G401 (cell line): ENCODE data around the gene EXOG. TPM values are rescaled to one million over a fixed set of nuclear protein-coding genes. Genes with fewer than 3 reads are reported as not detected.

Experiments used
- DNase-seq: peaks from one replicate; pipeline ENCODE4 v3.0.0-alpha.2; 2015; ENCODE audit warnings: low spot score
- in situ Hi-C: cut with HindIII; loops from 2 replicates; pipeline ENCODE4 v1.10.0; 2016; ENCODE audit warnings: low sequenced_read_pairs, mixed read lengths
- total RNA-seq: library from RNA; depleted of rRNA; stranded (reverse); fragments of >200 nt; shearing (Covaris generic); gene quantifications from 2 replicates; pipeline ENCODE4 v1.2.3, GENCODE V29; 2014

EXOG gene
- total RNA-seq, 1 experiment from 2014 or later: 16.6 TPM

DNA sequence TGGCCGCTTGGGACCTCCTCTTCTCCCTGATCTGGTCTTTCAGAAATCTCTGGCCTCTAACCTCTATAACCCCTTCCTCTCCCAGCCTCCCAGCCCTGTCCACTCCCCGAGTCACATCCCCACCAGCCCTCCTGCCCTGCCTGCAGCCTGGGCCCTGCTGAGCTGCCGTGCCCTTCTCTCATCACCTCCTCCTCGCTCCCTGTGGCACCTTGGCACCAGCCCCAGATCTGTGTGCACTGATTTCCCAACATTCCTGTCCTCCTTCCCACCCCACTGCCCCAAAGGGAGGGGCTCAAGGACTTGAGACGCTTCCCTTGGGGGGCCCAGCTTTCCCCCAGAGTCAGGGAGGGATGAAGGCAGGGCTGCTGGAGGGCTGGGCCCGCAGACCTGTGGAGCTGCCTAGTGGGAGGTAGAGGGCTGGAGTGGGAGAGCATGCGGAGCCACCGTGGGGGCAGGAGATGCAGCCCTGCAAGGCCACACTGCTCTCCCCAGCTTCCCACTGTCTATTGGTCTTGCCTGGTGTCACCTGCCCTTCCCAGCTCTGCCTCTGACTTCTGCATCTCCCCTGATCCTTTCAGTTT lies 42.7 kb downstream of the EXOG start:
- in situ Hi-C loops: no loop called here
- DNase-seq: peak; percentile 12

DNA sequence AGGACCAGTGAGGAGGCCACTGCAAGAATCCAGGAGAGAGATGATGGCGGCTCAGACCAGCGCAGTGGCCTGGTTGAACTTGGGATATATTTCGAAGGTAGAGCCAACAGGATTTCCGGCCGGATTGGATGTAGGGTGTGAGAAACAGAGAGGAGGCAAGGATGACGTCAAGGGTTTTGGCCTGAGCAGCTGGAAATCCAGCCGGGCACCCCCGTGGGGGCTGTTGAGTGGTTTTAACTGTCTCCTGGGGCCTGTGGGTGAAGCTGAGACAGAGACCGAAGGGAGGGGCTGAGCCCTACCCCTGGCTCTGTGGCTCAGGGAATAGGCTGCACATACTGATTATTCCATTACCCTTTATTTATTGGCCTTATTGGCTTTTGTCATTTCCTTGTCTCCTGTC lies 45.7 kb downstream of the EXOG start:
- in situ Hi-C loops: no loop called here
- no peak for DNase-seq

DNA sequence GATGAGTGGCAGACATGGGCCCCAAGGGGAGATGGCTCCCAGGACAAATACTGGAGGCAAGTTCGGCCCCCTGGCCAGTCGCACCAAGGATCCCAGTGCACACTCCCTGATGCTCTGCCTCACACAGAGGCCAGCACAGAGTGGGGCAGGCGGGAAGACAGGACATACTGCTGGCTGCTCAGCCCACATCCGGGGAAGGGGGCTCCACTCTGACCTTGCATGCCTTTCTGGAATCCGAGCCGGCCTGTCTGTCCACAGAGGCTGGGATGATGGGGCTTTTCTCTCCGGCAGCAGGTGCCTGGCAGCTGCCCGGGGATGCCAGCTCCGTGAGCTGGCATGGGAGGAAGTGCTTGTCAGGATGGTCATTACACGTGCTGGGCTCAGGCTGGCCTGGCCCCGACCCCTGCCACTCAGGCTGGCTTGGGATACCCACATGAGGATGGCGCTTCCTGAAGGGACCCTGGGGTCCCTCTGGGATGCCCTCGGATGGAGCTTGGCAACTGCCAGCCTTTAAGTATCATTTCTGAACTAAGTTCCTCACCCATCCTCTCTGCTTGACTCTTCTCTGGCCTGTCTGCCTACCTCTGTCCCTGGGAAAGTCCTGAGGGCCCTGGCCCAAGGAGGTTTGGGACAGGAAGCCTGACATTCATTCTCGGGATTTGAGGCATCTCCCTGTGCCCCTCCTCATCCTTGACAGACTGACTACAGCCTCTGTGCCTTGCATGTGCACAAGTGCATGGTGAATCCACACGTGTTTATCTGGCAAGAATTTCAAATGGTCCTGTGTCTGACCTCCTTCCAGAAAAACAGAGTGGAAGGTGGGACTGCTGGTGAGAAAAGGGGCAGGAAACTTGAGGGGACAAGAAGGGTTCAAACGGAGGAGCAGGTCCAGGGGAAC lies 46.5 kb downstream of the EXOG start:
- in situ Hi-C loops: no loop called here
- DNase-seq: no peak

DNA sequence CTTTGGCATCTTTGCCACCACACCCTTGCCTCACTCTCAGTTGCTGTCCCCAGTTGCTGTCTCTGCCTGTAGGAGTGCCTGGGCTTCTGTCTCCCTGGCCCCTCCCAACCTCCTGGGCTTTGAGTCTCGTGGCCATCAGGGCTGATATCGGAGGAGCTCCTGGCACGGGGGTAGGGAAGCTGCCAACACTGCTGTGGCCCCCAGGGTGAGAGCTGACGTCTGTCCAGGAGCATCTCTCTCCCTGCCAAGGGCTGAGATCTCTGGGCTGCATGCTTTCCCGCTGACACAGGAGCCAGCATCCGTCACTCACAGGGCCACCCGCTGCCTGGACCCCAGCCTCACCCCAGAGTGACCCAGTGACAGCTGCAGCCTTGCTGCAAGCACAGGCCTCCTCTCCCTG lies 47.4 kb downstream of the EXOG start:
- in situ Hi-C loops: no loop called here

DNA sequence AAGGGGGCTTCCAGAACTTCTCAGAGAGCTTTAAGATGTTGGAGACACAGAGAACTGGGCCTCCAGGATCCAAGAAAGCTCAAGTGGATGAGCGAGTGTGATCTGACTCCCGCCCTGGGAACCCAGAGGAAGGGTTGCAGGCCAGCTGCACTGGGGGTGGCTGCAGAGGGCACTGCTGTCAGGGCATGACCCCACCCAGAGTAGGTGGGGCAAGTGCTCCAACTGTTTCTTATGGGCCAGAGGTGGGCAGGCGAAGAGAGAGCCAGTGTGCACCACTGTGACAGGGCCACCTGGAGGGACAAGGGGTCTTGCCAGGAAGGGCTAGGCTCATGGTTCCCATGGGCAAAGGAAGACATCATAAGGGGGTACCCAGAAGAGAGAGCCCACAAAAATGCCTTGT lies 48.8 kb downstream of the EXOG start:
- no peak for DNase-seq
- in situ Hi-C loops: no loop called here

More for the DNA sequence above, 47.4 kb downstream of the EXOG start:
- DNase-seq: no peak

DNA sequence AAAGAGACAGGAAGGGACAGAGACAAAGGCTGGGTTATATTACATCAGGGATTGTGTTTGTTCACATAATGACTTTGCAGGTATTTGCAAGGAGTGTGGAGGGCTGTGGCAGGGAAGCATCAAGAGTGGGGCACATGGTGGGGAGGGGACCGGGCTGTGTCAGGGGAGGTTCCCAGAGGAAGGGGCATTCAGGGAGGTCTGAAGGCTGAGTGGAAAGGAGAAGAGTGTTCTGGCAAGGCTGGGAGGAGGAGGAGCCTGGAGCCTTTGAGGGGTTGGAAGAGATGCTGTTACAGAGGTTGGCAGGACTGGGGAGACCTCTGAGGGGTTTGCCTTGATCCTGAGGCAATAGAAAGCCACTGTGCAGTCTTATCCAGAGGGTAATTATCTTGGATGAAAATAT lies 49.4 kb downstream of the EXOG start:
- in situ Hi-C loops: no loop called here
- no peak for DNase-seq

DNA sequence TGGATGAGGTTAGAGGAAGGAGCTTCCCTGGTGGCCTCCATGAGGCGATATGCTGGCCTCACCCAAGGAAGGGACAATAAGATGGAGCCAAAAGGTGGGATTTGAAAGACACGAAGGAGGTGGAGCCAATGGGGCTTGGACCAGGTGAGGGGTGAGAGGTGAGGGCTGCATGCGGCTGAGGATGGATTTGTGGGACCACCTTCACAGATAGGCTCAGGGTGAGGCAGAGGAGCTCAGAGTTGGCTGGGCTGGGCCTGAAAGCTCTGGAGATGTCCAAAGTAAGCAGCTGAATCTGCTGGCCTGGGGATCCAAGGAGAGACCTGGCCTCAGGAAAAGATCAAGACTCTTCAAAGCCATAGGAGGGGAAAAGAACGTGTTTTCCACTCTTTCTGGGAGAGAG lies 49.8 kb downstream of the EXOG start:
- no peak for DNase-seq
- in situ Hi-C loops: no loop called here

DNA sequence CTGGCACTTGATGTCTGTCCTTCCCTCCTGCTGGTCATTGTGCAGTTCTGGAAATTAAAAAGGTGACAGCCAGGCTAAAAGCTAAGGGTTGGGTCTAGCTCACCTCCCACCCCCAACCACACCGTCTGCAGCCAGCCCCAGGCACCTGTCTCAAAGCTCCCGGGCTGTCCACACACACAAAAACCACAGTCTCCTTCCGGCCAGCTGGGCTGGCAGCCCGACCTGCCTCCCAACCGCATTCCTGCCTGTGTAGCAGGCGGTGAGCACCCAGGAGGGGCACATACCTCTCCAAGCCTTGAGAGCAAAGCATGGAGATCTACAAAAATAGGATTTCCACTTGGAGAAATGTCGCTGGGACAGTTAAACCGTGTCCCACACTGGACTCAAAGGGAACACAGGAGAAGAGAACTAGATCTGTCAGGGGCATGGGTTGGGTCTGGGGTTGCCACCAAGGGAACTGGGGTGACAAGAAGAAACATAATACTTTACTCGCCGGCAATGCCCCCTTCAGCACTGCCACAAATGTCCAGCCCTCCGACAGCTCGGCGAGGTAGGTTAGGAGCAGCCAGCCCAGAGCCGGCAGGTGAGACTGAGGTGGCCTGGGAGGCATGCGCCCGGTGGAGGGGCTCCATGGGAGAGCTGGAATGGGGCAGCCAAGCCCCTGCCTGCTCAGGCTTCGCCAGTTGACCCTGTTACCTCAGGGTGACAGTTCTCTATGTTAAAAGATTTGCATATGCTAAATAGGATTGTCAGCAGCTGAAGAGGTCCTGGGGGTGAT lies 52.2 kb downstream of the EXOG start:
- DNase-seq: no peak
- in situ Hi-C loops: no loop called here

DNA sequence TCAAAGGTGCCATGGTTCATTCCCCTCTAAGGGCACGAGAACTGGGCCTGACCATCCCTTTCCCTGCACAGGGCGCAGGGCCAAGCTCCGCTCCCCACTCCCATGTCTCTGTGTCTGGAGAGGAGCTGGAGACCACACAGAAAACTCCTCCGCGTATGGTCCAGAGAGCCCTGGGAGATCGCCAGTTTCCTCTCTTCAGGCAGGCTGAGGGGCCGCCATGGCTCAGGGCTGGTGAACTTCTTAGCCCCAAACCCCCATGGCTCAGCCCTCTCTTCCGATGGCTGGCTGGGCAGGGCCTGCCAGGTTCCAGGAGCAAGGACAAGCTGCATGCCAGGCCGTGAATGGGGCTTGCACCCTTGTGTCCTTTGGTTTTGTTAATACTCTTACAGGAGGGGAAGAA lies 52.9 kb downstream of the EXOG start:
- in situ Hi-C loops: no loop called here
- no peak for DNase-seq

DNA sequence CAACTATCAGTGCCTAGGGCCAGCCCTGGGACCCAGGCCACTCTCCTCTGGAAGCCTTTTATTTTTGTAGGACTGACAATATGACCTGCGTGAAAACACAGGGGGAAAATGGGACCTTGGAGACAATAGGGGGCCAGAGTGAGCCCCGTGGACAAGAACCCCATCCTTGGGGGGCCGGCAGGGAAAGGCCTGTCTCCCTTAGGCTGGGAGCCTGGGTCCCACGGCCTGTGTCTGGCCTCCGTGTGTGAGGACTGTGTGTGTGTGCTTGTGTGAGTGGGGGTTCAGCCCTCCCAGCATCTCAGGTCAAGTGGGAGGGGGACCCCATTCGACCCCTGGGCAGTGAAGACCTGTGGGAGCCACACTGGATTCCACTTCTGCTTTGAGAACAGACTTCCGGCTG lies 53.3 kb downstream of the EXOG start:
- in situ Hi-C loops: no loop called here
- DNase-seq: no peak

DNA sequence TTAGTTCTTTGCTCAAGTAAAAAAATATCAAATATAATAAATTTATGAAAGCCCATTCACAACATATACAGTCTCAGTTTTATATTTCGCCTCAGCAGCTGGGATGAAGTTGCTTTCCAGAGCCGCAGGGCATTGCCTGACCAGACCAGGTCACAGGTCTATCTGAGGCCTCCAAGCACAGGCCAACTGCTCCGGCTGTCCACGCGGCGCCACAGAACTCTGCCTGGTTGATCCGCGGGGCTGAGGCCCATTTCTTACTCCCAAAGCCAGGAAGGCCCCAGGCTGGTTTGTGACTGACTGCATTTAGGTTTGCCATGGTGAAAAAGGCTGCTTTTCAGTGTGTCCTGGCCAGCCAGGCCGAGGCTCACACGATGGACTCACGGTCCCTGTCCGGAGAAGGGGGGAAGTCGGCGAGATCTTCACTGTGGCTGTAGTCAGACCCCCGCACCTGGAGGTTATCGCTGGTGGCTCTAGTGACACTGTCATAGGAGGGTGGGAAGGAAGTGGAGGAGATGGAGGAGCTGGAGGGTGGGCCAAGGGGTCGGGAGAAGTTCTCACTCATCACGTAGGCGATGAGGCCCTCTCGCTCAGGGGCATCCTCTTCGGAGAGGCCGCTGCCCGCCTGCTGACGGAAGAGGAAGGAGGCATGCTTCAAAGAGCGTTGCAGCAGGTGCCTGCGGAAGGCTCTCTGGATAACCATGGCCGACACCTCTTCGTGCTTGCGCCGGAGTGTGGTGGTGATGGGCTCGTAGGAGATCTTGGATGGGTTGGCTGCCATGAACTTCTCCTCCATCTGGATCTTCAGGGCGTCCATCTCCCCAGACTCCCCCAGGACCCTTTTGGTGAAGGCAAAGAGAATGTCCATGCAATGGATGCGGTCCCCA lies 54.1 kb downstream of the EXOG start:
- in situ Hi-C loops: no loop called here
- no peak for DNase-seq

DNA sequence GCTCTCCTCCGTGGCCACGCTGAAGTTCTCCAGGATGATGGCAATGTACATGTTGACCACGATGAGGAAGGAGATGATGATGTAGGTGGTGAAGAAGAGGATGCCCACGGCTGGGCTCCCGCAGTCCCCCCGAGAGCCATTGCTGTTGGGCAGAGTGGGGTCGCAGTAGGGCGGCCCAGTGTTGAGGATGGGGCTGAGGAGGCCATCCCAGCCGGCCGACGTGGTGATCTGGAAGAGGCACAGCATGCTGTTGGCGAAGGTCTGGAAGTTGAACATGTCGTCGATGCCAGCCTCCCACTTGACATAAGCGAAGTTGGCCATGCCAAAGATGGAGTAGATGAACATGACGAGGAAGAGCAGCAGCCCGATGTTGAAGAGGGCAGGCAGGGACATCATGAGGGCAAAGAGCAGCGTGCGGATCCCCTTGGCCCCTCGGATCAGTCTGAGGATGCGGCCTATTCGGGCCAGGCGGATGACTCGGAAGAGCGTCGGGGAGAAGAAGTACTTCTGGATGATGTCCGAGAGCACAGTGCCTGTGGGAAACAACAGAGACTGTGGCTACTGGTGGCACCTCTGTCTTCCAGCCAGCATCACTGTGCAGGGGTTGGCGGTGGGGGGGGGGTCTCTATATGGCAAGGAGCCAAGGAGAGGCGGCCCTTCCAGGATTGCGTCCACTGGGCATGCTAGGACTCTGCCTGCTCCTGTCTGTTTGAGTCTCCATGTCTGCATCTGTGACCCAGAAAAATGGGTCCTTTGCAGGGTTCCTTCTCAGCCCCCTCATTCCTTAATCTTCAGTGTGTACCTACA lies 55.1 kb downstream of the EXOG start:
- DNase-seq: no peak
- in situ Hi-C loops: no loop called here

DNA sequence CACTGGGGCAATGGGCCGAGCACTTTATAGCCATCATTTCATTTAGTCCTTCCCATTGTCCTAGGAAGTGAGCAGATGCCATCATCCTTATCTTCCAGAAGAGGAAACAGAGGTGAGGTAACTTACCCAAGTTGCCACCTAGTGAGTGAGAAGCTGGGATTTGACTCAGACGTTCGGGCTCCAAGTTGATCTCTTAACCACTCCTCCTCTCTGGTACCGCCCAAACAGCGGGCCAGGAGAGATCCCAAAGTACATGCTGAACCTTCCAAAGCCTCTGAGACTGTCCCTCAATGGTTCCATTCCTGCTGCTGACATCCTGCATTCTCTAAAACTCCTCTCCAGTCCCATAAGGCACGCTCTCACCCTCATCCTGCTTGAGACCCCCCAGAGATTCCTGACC lies 56.2 kb downstream of the EXOG start:
- in situ Hi-C loops: no loop called here
- no peak for DNase-seq

DNA sequence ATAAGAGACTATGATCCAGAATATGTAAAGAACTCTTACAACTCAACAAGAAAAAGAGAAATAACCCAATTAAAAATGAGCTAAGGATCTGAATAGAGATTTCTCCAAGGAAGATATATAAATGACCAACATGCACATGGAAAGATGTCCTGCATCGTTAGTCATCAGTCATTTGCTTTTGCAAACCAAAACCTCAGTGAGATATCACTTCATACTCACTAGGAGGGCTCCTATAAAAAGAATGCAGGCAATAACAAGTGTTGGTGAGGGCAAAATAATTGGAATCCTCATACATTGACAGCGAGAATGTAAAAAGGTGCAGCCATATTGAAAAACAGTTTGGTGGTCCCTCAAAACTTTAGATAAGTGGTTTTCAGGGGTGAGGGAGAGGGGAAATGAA lies 56.9 kb downstream of the EXOG start:
- in situ Hi-C loops: no loop called here

DNA sequence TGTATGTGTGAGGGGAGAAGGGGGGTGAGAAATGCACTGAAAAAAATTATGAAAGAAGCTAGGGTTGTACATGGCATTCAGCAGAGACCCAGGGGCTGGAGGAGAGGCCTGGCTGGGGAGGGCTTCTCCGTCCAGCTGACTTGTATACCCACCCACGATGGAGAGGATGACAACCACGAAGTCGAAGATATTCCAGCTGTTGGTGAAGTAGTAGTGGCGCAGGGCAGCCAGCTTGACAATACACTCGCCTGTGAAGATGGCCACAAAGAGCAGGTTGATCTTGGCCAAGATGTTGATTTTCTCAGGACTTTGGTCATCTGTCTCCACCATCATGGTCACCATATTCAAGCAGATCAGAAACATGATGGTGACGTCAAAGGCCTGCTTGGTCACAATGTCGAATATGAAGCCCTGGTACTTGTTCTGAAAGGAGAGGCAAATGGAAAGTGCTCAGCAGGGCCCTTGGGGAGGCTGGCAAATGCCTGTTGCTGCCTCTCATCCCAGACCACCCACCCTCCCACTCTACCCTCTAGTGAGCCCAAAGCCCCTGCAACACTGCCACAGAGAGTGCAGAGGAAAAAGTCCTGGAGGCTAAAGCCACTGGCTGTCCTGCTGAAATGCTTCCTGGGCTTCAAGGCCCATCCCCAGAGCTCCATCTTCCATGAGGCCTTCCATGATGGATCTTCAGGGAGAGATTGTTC lies 58.1 kb downstream of the EXOG start:
- in situ Hi-C loops: no loop called here
- DNase-seq: no peak

More for the DNA sequence above, 56.9 kb downstream of the EXOG start:
- no peak for DNase-seq

DNA sequence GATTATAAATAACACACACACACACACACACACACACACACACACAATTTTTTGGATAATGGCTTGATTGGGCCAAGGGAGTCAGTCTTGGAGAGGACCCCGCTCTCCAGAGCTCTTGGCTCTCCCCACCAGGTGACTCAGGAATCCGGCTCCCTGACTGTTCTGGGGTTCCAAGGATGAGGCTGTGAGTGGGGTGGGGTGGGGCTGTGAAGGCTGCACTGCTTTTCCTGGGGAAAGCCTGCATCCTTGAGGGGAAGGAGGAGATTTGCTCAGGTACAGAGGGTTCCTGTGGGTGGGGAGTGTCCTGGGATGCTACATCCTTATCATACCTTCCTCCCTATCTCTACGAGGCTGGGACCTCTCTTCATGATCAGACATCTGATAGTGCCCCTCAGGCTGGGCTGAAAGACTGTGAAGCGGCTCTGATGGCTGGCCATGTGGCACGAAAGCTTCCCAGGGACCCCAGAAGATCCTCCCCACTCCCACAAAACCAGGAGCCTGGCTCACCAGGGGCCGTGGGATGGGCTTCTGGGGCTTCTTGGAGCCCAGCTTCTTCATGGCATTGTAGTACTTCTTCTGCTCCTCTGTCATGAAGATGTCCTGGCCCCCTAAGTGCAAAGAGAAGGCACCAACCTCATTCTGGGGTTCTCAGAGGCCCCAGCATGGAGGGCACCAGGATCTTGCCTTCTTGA lies 59.2 kb downstream of the EXOG start:
- DNase-seq: no peak
- in situ Hi-C loops: no loop called here

DNA sequence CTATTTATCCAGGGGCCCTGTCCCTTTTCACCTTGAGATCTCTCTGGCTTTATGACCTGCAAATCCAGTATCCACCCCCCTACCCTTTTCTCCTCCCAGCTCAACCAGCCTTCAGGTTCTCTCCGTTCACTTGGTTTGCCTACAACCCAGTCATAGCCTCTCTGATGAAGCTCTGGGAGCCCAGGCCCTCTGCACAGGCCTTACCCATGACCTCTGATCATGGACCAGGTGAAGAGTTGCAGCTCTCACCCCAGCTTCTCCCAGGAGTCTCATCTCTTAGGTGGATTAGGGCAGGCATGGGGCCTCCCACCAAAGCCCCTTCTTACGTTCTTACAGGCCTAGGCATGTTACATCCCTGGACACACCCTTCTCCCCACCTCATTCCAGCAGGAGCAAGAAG lies 59.8 kb downstream of the EXOG start:
- DNase-seq: no peak
- in situ Hi-C loops: no loop called here
